Measurements from ENCODE around the gene SLC4A8.
"Not testable (repeated sequence)": the region's sequence is repeated elsewhere in the genome, so short reads cannot be mapped to it uniquely, and the experiment has no call there.

Gene SLC4A8

GRCh38 chr12:51505360-51506105 is 80.9 kb downstream of the SLC4A8 start:
- H3K9me3 Mint-ChIP-seq = no peaks in the 10 kb centered on the region

GRCh38 chr12:51507178-51507577 is 82.5 kb downstream of the SLC4A8 start:
- H3K4me1 Mint-ChIP-seq = peaks cover 5 to 12% of the 10 kb centered on the region in 2 donors
- DNase-seq = no peak

More at GRCh38 chr12:51505360-51506105, 80.9 kb downstream of the SLC4A8 start:
- no peak overlapping the region for H3K4me3 Mint-ChIP-seq
- no peak overlapping the region for H3K27ac Mint-ChIP-seq
- ATAC-seq (replicated peaks) = no peak
- H3K27me3 Mint-ChIP-seq = no peaks in the 10 kb centered on the region
- no peak for DNase-seq
- H3K36me3 Mint-ChIP-seq = peaks cover 14 to 15% of the 10 kb centered on the region in 2 donors
- peaks cover 9 to 18% of the 10 kb centered on the region in 2 donors for H3K4me1 Mint-ChIP-seq

GRCh38 chr12:51508285-51508684 is 83.7 kb downstream of the SLC4A8 start:
- ATAC-seq (replicated peaks) (no peak), DNase-seq (no peak)
- peaks cover 3 to 7% of the 10 kb centered on the region in 2 donors for H3K4me1 Mint-ChIP-seq
- H3K36me3 Mint-ChIP-seq = peaks cover 11 to 14% of the 10 kb centered on the region in 2 donors
- no peaks in the 10 kb centered on the region for H3K27me3 Mint-ChIP-seq
- H3K9me3 Mint-ChIP-seq = no peaks in the 10 kb centered on the region
- no peak overlapping the region for H3K27ac Mint-ChIP-seq
- H3K4me3 Mint-ChIP-seq = no peak overlapping the region

More at GRCh38 chr12:51507178-51507577, 82.5 kb downstream of the SLC4A8 start:
- Mint-ChIP-seq H3K36me3 (peaks cover 11 to 14% of the 10 kb centered on the region in 2 donors), H3K27me3 (no peaks in the 10 kb centered on the region), H3K9me3 (no peaks in the 10 kb centered on the region), H3K27ac (no peak overlapping the region), H3K4me3 (no peak overlapping the region)
- no peak for ATAC-seq (replicated peaks)

GRCh38 chr12:51511546-51512260 is 87.1 kb downstream of the SLC4A8 start:
- no peaks in the 10 kb centered on the region for H3K4me1 Mint-ChIP-seq
- no peaks in the 10 kb centered on the region for H3K27me3 Mint-ChIP-seq
- no peak overlapping the region for H3K27ac Mint-ChIP-seq
- no peak overlapping the region for H3K4me3 Mint-ChIP-seq
- no peak for DNase-seq
- ATAC-seq (replicated peaks) = no peak
- no peaks in the 10 kb centered on the region for H3K9me3 Mint-ChIP-seq
- peaks cover 15 to 16% of the 10 kb centered on the region in 2 donors for H3K36me3 Mint-ChIP-seq

- H3K36me3 Mint-ChIP-seq = peaks cover 15 to 16% of the 10 kb centered on the region in 2 donors
- H3K9me3 Mint-ChIP-seq = no peaks in the 10 kb centered on the region
- H3K27me3 Mint-ChIP-seq = no peaks in the 10 kb centered on the region
- ATAC-seq (replicated peaks) (no peak), DNase-seq (no peak)
- H3K4me1 Mint-ChIP-seq = no peaks in the 10 kb centered on the region
- no peak overlapping the region for H3K4me3 Mint-ChIP-seq
- H3K27ac Mint-ChIP-seq = no peak overlapping the region
Observed at GRCh38 chr12:51512438-51512837, 87.8 kb downstream of the SLC4A8 start.

- not testable (repeated sequence) for ATAC-seq (replicated peaks); H3K27ac Mint-ChIP-seq; DNase-seq; H3K9me3 Mint-ChIP-seq; H3K27me3 Mint-ChIP-seq; H3K4me1 Mint-ChIP-seq; H3K36me3 Mint-ChIP-seq; H3K4me3 Mint-ChIP-seq
Observed at GRCh38 chr12:51515037-51515436, 90.4 kb downstream of the SLC4A8 start.

GRCh38 chr12:51517316-51517715 is 92.7 kb downstream of the SLC4A8 start:
- Mint-ChIP-seq H3K27ac (no peak overlapping the region), H3K27me3 (peaks cover 0 to 8% of the 10 kb centered on the region in 2 donors), H3K4me3 (no peak overlapping the region)

GRCh38 chr12:51517800-51518199 is 93.2 kb downstream of the SLC4A8 start:
- no peak for ATAC-seq (replicated peaks)
- no peak overlapping the region for H3K27ac Mint-ChIP-seq
- H3K36me3 Mint-ChIP-seq = peaks cover 2 to 4% of the 10 kb centered on the region in 2 donors
- no peaks in the 10 kb centered on the region for H3K9me3 Mint-ChIP-seq
- no peaks in the 10 kb centered on the region for H3K4me1 Mint-ChIP-seq
- no peak for DNase-seq
- H3K27me3 Mint-ChIP-seq = peaks cover 0 to 8% of the 10 kb centered on the region in 2 donors
- H3K4me3 Mint-ChIP-seq = no peak overlapping the region

More at GRCh38 chr12:51517316-51517715, 92.7 kb downstream of the SLC4A8 start:
- Mint-ChIP-seq H3K9me3 (no peaks in the 10 kb centered on the region), H3K4me1 (no peaks in the 10 kb centered on the region), H3K36me3 (peaks cover 2 to 4% of the 10 kb centered on the region in 2 donors)
- ATAC-seq (replicated peaks) (no peak), DNase-seq (no peak)

GRCh38 chr12:51519755-51520154 is 95.1 kb downstream of the SLC4A8 start:
- no peak overlapping the region for H3K4me3 Mint-ChIP-seq
- H3K4me1 Mint-ChIP-seq = no peaks in the 10 kb centered on the region
- peaks cover 0 to 8% of the 10 kb centered on the region in 2 donors for H3K27me3 Mint-ChIP-seq
- H3K9me3 Mint-ChIP-seq = no peaks in the 10 kb centered on the region
- DNase-seq (no peak), ATAC-seq (replicated peaks) (no peak)
- H3K27ac Mint-ChIP-seq = no peak overlapping the region
- peaks cover 0 to 2% of the 10 kb centered on the region in 2 donors for H3K36me3 Mint-ChIP-seq

- Mint-ChIP-seq H3K36me3 (no peaks in the 10 kb centered on the region), H3K27ac (no peak overlapping the region), H3K9me3 (no peaks in the 10 kb centered on the region), H3K27me3 (peaks cover 0 to 8% of the 10 kb centered on the region in 2 donors), H3K4me3 (no peak overlapping the region), H3K4me1 (no peaks in the 10 kb centered on the region)
- no peak for ATAC-seq (replicated peaks)
- no peak for DNase-seq
Observed at GRCh38 chr12:51520576-51521325, 96.1 kb downstream of the SLC4A8 start.

- Mint-ChIP-seq H3K9me3 (no peaks in the 10 kb centered on the region), H3K36me3 (no peaks in the 10 kb centered on the region), H3K4me1 (no peaks in the 10 kb centered on the region), H3K27ac (no peak overlapping the region), H3K27me3 (peaks cover 3 to 8% of the 10 kb centered on the region in 2 donors), H3K4me3 (no peak overlapping the region)
- ATAC-seq (replicated peaks) (no peak), DNase-seq (no peak)
Observed at GRCh38 chr12:51521554-51522276, 97.1 kb downstream of the SLC4A8 start.

GRCh38 chr12:51522696-51523095 is 98.1 kb downstream of the SLC4A8 start:
- H3K9me3 Mint-ChIP-seq = no peaks in the 10 kb centered on the region
- no peak overlapping the region for H3K27ac Mint-ChIP-seq
- ATAC-seq (replicated peaks) (no peak), DNase-seq (no peak)
- peaks cover 3 to 8% of the 10 kb centered on the region in 2 donors for H3K27me3 Mint-ChIP-seq
- no peak overlapping the region for H3K4me3 Mint-ChIP-seq
- no peaks in the 10 kb centered on the region for H3K4me1 Mint-ChIP-seq
- H3K36me3 Mint-ChIP-seq = no peaks in the 10 kb centered on the region

- no peak overlapping the region for H3K4me3 Mint-ChIP-seq
- no peak overlapping the region for H3K27ac Mint-ChIP-seq
- peaks cover 3 to 8% of the 10 kb centered on the region in 2 donors for H3K27me3 Mint-ChIP-seq
- no peaks in the 10 kb centered on the region for H3K4me1 Mint-ChIP-seq
- H3K9me3 Mint-ChIP-seq = no peaks in the 10 kb centered on the region
- no peak for ATAC-seq (replicated peaks)
- no peak for DNase-seq
- H3K36me3 Mint-ChIP-seq = no peaks in the 10 kb centered on the region
Observed at GRCh38 chr12:51524386-51524901, 99.8 kb downstream of the SLC4A8 start.

- no peak overlapping the region for H3K4me3 Mint-ChIP-seq
Observed at GRCh38 chr12:51525518-51525917, 100.9 kb downstream of the SLC4A8 start.

More at GRCh38 chr12:51525518-51525917, 100.9 kb downstream of the SLC4A8 start:
- DNase-seq (no peak), ATAC-seq (replicated peaks) (no peak)
- no peaks in the 10 kb centered on the region for H3K4me1 Mint-ChIP-seq
- no peak overlapping the region for H3K27ac Mint-ChIP-seq
- no peaks in the 10 kb centered on the region for H3K9me3 Mint-ChIP-seq
- H3K36me3 Mint-ChIP-seq = no peaks in the 10 kb centered on the region
- peaks cover 6 to 7% of the 10 kb centered on the region in 2 donors for H3K27me3 Mint-ChIP-seq

All from stimulated activated naive B cell treated with anti-CD40 and anti-IgM and Interleukin-4, amounts not matched to agents 10 μg/mL and 1 μg/mL and 100 μg/mL, for 72 hours (primary cell).